GM21390 (cell line): ENCODE measurements around the gene SDF2L1.
"Not testable (repeated sequence)": the region's sequence is repeated elsewhere in the genome, so short reads cannot be mapped to it uniquely, and the experiment has no call there.

Experiments
- ATAC-seq: cut with Tn5 transposase; IDR thresholded peaks from one replicate; pipeline ENCODE4 v1.9.1; 2021; ENCODE audit not compliant: unreplicated experiment

SDF2L1 gene

GRCh38 chr22:21686193-21686608 is 44.1 kb downstream of the SDF2L1 start:
- no peak for ATAC-seq

- no peak for ATAC-seq
These were observed 44.7 kb downstream of the SDF2L1 start for GRCh38 chr22:21686634-21687393.

GRCh38 chr22:21687685-21688259 is 45.7 kb downstream of the SDF2L1 start:
- ATAC-seq: no peak

- ATAC-seq: no peak
These were observed 46.2 kb downstream of the SDF2L1 start for GRCh38 chr22:21688341-21688705.

GRCh38 chr22:21688706-21689381 is 46.7 kb downstream of the SDF2L1 start:
- ATAC-seq: no peak

GRCh38 chr22:21690401-21690801 is 48.3 kb downstream of the SDF2L1 start:
- ATAC-seq: no peak

- ATAC-seq: no peak
These were observed 49.7 kb downstream of the SDF2L1 start for GRCh38 chr22:21691816-21692215.

GRCh38 chr22:21692856-21693255 is 50.8 kb downstream of the SDF2L1 start:
- not testable (repeated sequence) for ATAC-seq

- no peak for ATAC-seq
These were observed 51.4 kb downstream of the SDF2L1 start for GRCh38 chr22:21693333-21693998.
